HepG2 (cell line): ENCODE data around the gene FBXO10. TPM values are rescaled to one million over a fixed set of nuclear protein-coding genes. Genes with fewer than 3 reads are reported as not detected.

Experiments
- ETV6 ChIP-seq: sonication (generic); formaldehyde crosslinking; conservative IDR thresholded peaks from 2 replicates; pipeline ENCODE4 v1.4.0; 2020; ENCODE audit warnings: missing genetic modification reagents
- MBNL3 ChIP-seq: fragments of 250-450 bp; sonication (Bioruptor Pico); conservative IDR thresholded peaks from 2 replicates; pipeline ENCODE4 v1.8.0; 2022; ENCODE audit warnings: mild to moderate bottlenecking, inconsistent platforms
- POLR2G ChIP-seq: fragments of 200-400 bp; formaldehyde crosslinking; IDR thresholded peaks from 2 replicates; pipeline ENCODE4 v1.6.1; 2018; ENCODE audit warnings: mild to moderate bottlenecking, low read depth, low read length, moderate library complexity
- SIN3B ChIP-seq: fragments of 150-350 bp; IDR thresholded peaks from 2 replicates; pipeline ENCODE4 v1.6.1; 2014; ENCODE audit warnings: low read length
- SNAPC2 ChIP-seq: sonication (generic); formaldehyde crosslinking; IDR thresholded peaks from 2 replicates; pipeline ENCODE4 v1.8.1; 2022; ENCODE audit warnings: mild to moderate bottlenecking, missing genetic modification reagents
- SOX13 ChIP-seq, 3 experiments: fragments of 450-650 bp in 1 of 3; sonication (generic) in 1 of 3; formaldehyde crosslinking in 1 of 3; IDR thresholded peaks in 2 of 3; conservative IDR thresholded peaks in 1 of 3; 2 replicates each; pipeline versions ENCODE4 v1.5.0 to v1.6.1; 2016 to 2020; ENCODE audit warnings: antibody characterized with exemption in 1 of 3, mild to moderate bottlenecking in 1 of 3, missing compliant biosample characterization in 1 of 3, missing genetic modification reagents in 1 of 3, moderate library complexity in 1 of 3
- U2AF1 ChIP-seq: fragments of 200-400 bp; formaldehyde crosslinking; optimal IDR thresholded peaks from 2 replicates; pipeline ENCODE3; 2017; ENCODE audit warnings: mild to moderate bottlenecking, low read depth, low read length
- ZNF446 ChIP-seq: sonication (generic); formaldehyde crosslinking; IDR thresholded peaks from 2 replicates; pipeline ENCODE4 v1.5.0; 2020; ENCODE audit warnings: mild to moderate bottlenecking, missing genetic modification reagents
- ZNF564 ChIP-seq: sonication (generic); formaldehyde crosslinking; IDR thresholded peaks from 2 replicates; pipeline ENCODE4 v1.8.1; 2023; ENCODE audit warnings: mild to moderate bottlenecking, missing genetic modification reagents
- ZNF660 ChIP-seq: sonication (generic); formaldehyde crosslinking; IDR thresholded peaks from 2 replicates; pipeline ENCODE4 v1.5.1; 2020; ENCODE audit warnings: mild to moderate bottlenecking, low read depth, missing genetic modification reagents, borderline replicate concordance
- ZNF703 ChIP-seq: sonication (generic); formaldehyde crosslinking; IDR thresholded peaks from 2 replicates; pipeline ENCODE4 v1.5.1; 2020; ENCODE audit warnings: missing genetic modification reagents, mild to moderate bottlenecking, moderate library complexity, borderline replicate concordance
- polyA plus RNA-seq, 8 experiments: library from polyadenylated mRNA; depleted of rRNA in 3 of 8; stranded (reverse) in 7 of 8; unstranded in 1 of 8; fragments of >200 nt; fragmentation: Illumina TruSeq in 4 of 8; extraction: Trizol in 4 of 8; gene quantifications; 2 replicates each; pipeline versions ENCODE4 v1.2.1 to v1.2.3, GENCODE V29; 2011 to 2016; ENCODE audit warnings: low read depth in 4 of 8, missing spikeins in 1 of 8, mixed read lengths in 1 of 8; ENCODE audit not compliant: insufficient read depth in 1 of 8
- total RNA-seq, 5 experiments: library from RNA; depleted of rRNA; stranded (reverse); fragments of >200 nt; fragmentation: Illumina TruSeq; extraction: Trizol; gene quantifications; 2 replicates each; pipeline ENCODE4 v1.2.3, GENCODE V29; 2016; ENCODE audit warnings: low read depth in 1 of 5
- TF ChIP-seq, protein P1 (sequence below): sonication (generic); formaldehyde crosslinking; IDR thresholded peaks from 2 replicates; pipeline ENCODE4 v1.5.0; 2020; ENCODE audit warnings: mild to moderate bottlenecking, missing genetic modification reagents, borderline replicate concordance
- TF ChIP-seq, protein P2 (sequence below): sonication (generic); formaldehyde crosslinking; IDR thresholded peaks from 2 replicates; pipeline ENCODE4 v1.5.0; 2020; ENCODE audit warnings: mild to moderate bottlenecking, missing genetic modification reagents, borderline replicate concordance
- TF ChIP-seq, protein P3 (sequence below): sonication (generic); formaldehyde crosslinking; IDR thresholded peaks from 2 replicates; pipeline ENCODE4 v1.4.0; 2020; ENCODE audit warnings: missing genetic modification reagents, borderline replicate concordance

Gene FBXO10
- total and polyA plus RNA-seq, 2 of the 13 experiments (the other 11 are each of a cell fraction or from before 2014, with no cell fraction given) = 3.1 to 5.1 TPM

DNA sequence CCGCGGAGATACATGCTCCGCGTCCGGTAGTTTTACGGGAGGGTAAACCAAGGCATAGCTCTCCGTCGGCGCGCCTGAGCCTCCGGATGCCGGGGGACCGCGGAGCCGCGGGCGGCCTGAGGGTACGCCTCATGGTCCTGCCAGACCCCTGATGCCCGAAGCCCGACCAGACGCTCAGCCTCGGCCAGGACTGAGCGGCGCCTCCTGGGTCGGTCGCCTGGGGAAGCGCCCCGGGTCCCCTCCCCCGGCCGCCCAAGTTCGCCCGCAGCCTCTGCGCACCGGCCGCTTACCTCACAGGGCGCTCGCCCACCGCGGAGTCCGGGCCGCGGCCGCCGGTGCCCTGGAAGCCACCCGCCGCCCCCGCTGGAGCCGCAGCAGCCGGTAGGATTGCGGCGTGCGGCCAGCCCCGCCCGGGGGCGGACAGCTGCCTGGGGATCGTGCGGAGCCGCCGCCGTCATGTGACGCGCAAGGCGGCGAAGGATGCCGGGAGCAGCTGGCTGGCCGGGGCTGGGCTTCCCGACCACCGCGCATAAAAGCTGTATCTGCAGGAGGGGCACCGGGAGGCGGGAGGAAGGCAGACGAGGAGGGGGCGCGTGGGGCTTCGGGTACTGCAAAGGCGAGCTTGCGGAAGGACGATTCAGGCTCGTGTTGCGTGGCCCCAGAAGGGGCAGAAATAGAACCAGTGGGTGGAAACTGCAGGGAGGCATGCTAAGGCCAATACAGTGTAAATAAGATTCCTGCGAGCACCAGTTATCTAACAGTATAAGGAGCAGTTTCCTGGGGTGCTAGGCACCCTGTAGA, at the start of gene FBXO10 (continued):
- TF ChIP-seq, protein P1, sequence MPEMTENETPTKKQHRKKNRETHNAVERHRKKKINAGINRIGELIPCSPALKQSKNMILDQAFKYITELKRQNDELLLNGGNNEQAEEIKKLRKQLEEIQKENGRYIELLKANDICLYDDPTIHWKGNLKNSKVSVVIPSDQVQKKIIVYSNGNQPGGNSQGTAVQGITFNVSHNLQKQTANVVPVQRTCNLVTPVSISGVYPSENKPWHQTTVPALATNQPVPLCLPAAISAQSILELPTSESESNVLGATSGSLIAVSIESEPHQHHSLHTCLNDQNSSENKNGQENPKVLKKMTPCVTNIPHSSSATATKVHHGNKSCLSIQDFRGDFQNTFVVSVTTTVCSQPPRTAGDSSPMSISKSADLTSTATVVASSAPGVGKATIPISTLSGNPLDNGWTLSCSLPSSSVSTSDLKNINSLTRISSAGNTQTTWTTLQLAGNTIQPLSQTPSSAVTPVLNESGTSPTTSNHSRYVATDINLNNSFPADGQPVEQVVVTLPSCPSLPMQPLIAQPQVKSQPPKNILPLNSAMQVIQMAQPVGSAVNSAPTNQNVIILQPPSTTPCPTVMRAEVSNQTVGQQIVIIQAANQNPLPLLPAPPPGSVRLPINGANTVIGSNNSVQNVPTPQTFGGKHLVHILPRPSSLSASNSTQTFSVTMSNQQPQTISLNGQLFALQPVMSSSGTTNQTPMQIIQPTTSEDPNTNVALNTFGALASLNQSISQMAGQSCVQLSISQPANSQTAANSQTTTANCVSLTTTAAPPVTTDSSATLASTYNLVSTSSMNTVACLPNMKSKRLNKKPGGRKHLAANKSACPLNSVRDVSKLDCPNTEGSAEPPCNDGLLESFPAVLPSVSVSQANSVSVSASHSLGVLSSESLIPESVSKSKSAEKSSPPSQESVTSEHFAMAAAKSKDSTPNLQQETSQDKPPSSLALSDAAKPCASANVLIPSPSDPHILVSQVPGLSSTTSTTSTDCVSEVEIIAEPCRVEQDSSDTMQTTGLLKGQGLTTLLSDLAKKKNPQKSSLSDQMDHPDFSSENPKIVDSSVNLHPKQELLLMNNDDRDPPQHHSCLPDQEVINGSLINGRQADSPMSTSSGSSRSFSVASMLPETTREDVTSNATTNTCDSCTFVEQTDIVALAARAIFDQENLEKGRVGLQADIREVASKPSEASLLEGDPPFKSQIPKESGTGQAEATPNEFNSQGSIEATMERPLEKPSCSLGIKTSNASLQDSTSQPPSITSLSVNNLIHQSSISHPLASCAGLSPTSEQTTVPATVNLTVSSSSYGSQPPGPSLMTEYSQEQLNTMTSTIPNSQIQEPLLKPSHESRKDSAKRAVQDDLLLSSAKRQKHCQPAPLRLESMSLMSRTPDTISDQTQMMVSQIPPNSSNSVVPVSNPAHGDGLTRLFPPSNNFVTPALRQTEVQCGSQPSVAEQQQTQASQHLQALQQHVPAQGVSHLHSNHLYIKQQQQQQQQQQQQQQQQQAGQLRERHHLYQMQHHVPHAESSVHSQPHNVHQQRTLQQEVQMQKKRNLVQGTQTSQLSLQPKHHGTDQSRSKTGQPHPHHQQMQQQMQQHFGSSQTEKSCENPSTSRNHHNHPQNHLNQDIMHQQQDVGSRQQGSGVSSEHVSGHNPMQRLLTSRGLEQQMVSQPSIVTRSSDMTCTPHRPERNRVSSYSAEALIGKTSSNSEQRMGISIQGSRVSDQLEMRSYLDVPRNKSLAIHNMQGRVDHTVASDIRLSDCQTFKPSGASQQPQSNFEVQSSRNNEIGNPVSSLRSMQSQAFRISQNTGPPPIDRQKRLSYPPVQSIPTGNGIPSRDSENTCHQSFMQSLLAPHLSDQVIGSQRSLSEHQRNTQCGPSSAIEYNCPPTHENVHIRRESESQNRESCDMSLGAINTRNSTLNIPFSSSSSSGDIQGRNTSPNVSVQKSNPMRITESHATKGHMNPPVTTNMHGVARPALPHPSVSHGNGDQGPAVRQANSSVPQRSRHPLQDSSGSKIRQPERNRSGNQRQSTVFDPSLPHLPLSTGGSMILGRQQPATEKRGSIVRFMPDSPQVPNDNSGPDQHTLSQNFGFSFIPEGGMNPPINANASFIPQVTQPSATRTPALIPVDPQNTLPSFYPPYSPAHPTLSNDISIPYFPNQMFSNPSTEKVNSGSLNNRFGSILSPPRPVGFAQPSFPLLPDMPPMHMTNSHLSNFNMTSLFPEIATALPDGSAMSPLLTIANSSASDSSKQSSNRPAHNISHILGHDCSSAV (CRISPR knock-in tag) = no peak
- TF ChIP-seq, protein P2, sequence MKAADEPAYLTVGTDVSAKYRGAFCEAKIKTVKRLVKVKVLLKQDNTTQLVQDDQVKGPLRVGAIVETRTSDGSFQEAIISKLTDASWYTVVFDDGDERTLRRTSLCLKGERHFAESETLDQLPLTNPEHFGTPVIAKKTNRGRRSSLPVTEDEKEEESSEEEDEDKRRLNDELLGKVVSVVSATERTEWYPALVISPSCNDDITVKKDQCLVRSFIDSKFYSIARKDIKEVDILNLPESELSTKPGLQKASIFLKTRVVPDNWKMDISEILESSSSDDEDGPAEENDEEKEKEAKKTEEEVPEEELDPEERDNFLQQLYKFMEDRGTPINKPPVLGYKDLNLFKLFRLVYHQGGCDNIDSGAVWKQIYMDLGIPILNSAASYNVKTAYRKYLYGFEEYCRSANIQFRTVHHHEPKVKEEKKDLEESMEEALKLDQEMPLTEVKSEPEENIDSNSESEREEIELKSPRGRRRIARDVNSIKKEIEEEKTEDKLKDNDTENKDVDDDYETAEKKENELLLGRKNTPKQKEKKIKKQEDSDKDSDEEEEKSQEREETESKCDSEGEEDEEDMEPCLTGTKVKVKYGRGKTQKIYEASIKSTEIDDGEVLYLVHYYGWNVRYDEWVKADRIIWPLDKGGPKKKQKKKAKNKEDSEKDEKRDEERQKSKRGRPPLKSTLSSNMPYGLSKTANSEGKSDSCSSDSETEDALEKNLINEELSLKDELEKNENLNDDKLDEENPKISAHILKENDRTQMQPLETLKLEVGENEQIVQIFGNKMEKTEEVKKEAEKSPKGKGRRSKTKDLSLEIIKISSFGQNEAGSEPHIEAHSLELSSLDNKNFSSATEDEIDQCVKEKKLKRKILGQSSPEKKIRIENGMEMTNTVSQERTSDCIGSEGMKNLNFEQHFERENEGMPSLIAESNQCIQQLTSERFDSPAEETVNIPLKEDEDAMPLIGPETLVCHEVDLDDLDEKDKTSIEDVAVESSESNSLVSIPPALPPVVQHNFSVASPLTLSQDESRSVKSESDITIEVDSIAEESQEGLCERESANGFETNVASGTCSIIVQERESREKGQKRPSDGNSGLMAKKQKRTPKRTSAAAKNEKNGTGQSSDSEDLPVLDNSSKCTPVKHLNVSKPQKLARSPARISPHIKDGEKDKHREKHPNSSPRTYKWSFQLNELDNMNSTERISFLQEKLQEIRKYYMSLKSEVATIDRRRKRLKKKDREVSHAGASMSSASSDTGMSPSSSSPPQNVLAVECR (CRISPR knock-in tag) = peak; percentile 71; the same call in 1 of the 2 replicates
- TF ChIP-seq, protein P3, sequence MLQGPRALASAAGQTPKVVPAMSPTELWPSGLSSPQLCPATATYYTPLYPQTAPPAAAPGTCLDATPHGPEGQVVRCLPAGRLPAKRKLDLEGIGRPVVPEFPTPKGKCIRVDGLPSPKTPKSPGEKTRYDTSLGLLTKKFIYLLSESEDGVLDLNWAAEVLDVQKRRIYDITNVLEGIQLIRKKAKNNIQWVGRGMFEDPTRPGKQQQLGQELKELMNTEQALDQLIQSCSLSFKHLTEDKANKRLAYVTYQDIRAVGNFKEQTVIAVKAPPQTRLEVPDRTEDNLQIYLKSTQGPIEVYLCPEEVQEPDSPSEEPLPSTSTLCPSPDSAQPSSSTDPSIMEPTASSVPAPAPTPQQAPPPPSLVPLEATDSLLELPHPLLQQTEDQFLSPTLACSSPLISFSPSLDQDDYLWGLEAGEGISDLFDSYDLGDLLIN = no peak
- TF ChIP-seq POLR2G (peak; percentile 65), MBNL3 (CRISPR knock-in tag) (no peak), U2AF1 (no peak), ZNF660 (CRISPR knock-in tag) (no peak), ZNF446 (CRISPR knock-in tag) (no peak), ZNF703 (CRISPR knock-in tag) (no peak), SIN3B (no peak), SOX13 (IDR thresholded peaks at IDR 0.05) (no peak), SOX13 (CRISPR knock-in tag; conservative IDR thresholded peaks at IDR 0.05 in 1 of 2, IDR thresholded peaks at IDR 0.05 in 1 of 2) (no peak), ZNF564 (no peak), SNAPC2 (no peak), ETV6 (no peak)
